ENCODE measurements around the gene SLC22A4.

The SLC22A4 gene

GRCh38 chr5:132308701-132309100, 14.5 kb downstream of the SLC22A4 start:
- in situ Hi-C loops (cut with MboI; ENCODE audit: low sequenced_read_pairs, unreplicated experiment): no loop called here
- no peak for DNase-seq (ENCODE audit: low spot score)
- TF ChIP-seq CTCF (IDR thresholded peaks at IDR 0.05; ENCODE audit: borderline replicate concordance, control extremely low read depth, extremely low read depth, insufficient read depth, missing control alignments): no peak

GRCh38 chr5:132309679-132310078, 15.5 kb downstream of the SLC22A4 start:
- no peak for TF ChIP-seq CTCF (IDR thresholded peaks at IDR 0.05; ENCODE audit: borderline replicate concordance, control extremely low read depth, extremely low read depth, insufficient read depth, missing control alignments)
- in situ Hi-C loops (cut with MboI; ENCODE audit: low sequenced_read_pairs, unreplicated experiment): no loop called here

GRCh38 chr5:132310141-132310834, 16.1 kb downstream of the SLC22A4 start:
- in situ Hi-C loops (cut with MboI; ENCODE audit: low sequenced_read_pairs, unreplicated experiment): no loop called here

More at GRCh38 chr5:132309679-132310078, 15.5 kb downstream of the SLC22A4 start:
- DNase-seq (ENCODE audit: low spot score): no peak

GRCh38 chr5:132313366-132313765, 19.2 kb downstream of the SLC22A4 start:
- in situ Hi-C loops (cut with MboI; ENCODE audit: low sequenced_read_pairs, unreplicated experiment): no loop called here

More at GRCh38 chr5:132310141-132310834, 16.1 kb downstream of the SLC22A4 start:
- no peak for TF ChIP-seq CTCF (IDR thresholded peaks at IDR 0.05; ENCODE audit: borderline replicate concordance, control extremely low read depth, extremely low read depth, insufficient read depth, missing control alignments)
- DNase-seq (ENCODE audit: low spot score): no peak

GRCh38 chr5:132313961-132314432, 19.8 kb downstream of the SLC22A4 start:
- in situ Hi-C loops (cut with MboI; ENCODE audit: low sequenced_read_pairs, unreplicated experiment): no loop called here

More at GRCh38 chr5:132313366-132313765, 19.2 kb downstream of the SLC22A4 start:
- DNase-seq (ENCODE audit: low spot score): no peak
- no peak for TF ChIP-seq CTCF (IDR thresholded peaks at IDR 0.05; ENCODE audit: borderline replicate concordance, control extremely low read depth, extremely low read depth, insufficient read depth, missing control alignments)

GRCh38 chr5:132315529-132316067, 21.4 kb downstream of the SLC22A4 start:
- no peak for DNase-seq (ENCODE audit: low spot score)
- in situ Hi-C loops (cut with MboI; ENCODE audit: low sequenced_read_pairs, unreplicated experiment): no loop called here
- TF ChIP-seq CTCF (IDR thresholded peaks at IDR 0.05; ENCODE audit: borderline replicate concordance, control extremely low read depth, extremely low read depth, insufficient read depth, missing control alignments): no peak

More at GRCh38 chr5:132313961-132314432, 19.8 kb downstream of the SLC22A4 start:
- no peak for DNase-seq (ENCODE audit: low spot score)
- no peak for TF ChIP-seq CTCF (IDR thresholded peaks at IDR 0.05; ENCODE audit: borderline replicate concordance, control extremely low read depth, extremely low read depth, insufficient read depth, missing control alignments)
